GM19467 (cell line): ENCODE measurements around the gene ABCG8.

ENCODE experiments used
- ATAC-seq: cut with Tn5 transposase; IDR thresholded peaks from one replicate; pipeline ENCODE4 v1.9.1; 2021; ENCODE audit warnings: mild to moderate bottlenecking, moderate library complexity; ENCODE audit not compliant: unreplicated experiment

Gene ABCG8

GRCh38 chr2:43838560-43839267 lies at the start of gene ABCG8, which contains the start of gene ABCG5:
ABCG8 (plus strand) TSS chr2:43838971; CDS start chr2:43839054, 83 bp downstream.
ABCG5 (minus strand) TSS chr2:43838839; CDS start chr2:43838679, 160 bp downstream.
- ATAC-seq: no peak

DNA sequence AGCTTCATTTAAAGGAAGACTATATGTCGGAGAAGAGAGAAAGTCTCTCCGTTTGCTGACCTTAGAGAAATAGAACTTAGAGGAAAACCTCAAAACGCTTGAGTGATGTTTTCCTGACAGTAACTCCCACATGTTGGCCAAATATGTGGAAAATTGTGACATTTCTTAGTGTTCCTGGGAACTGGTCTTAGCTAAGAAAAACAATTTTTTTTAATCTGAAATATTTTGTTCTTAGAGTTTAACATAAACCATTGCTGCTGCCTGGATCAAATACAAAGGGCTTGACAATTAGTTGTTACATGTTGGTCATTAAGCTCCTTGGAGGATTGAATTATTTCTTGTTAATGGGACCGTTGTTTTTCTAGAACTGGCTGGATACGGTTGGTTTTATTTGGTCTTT lies 48.6 kb upstream of the ABCG8 start:
- ATAC-seq: no peak

GRCh38 chr2:43791035-43791765 lies 47.6 kb upstream of the ABCG8 start:
- no peak for ATAC-seq

- no peak for ATAC-seq
These were observed 46.1 kb upstream of the ABCG8 start for GRCh38 chr2:43792653-43793052.

- ATAC-seq: no peak
These were observed 43.8 kb upstream of the ABCG8 start for GRCh38 chr2:43794956-43795355.

GRCh38 chr2:43796206-43796605 lies 42.6 kb upstream of the ABCG8 start:
- ATAC-seq: no peak

DNA sequence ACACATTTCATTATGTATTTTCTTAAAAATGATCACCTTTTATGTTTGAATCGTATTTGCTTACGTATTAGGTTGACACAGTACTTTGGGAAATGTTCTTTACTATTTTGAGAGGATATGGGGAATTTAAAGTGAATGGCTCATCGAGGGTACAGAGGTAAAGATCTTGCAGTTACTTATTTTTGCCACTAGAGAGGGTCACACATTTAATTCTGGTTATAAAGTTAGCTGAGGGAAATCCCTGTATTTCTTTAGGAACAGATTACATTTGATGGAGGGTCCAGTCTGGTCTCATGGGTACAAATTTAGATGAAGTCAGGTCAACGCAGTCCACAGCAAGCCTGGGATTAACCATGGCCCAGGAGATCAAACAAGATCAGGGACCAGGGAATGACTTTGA lies 40.5 kb upstream of the ABCG8 start:
- ATAC-seq: no peak

DNA sequence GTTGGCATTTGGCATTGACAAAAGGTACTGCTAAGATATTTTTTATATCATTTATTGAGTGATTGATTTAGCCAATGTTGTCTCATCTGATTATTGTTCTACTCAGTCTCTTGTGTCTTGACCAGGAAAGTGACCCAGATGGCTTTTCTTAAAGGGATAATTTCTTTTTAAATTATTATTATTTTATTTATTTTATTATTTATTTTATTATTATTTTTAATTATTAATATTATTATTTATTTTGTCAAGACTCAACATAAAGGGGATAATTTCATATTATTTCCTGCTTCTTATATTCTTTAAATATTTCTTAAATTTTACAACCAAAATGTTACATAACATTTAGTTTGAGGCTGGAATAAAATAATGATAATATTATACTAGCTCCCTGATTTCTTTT lies 37.9 kb upstream of the ABCG8 start:
- ATAC-seq: no peak

DNA sequence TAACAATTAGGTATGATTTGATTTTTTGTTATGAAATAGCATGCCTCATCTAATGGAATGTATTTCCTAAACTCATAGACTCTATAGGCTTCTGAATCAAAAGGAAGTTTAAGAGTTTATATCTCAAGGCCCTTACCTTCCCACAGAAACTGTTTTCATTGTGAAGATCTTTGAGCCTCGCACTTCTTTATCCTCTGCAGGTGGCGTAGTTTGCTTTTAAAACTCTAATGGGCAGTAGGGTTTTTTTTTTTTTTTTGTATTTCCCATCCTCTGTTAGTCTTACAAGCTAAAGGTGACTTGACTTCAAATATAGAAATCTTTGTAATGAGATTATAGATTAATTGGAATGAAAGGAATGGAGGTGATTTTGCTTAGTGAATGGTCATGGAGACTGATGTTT lies 36.6 kb upstream of the ABCG8 start:
- no peak for ATAC-seq

- no peak for ATAC-seq
These were observed 35.7 kb upstream of the ABCG8 start for GRCh38 chr2:43803113-43803512.

GRCh38 chr2:43806719-43807031 lies 32.1 kb upstream of the ABCG8 start:
- ATAC-seq: no peak

- ATAC-seq: no peak
These were observed 28.3 kb upstream of the ABCG8 start for GRCh38 chr2:43810452-43810851.

DNA sequence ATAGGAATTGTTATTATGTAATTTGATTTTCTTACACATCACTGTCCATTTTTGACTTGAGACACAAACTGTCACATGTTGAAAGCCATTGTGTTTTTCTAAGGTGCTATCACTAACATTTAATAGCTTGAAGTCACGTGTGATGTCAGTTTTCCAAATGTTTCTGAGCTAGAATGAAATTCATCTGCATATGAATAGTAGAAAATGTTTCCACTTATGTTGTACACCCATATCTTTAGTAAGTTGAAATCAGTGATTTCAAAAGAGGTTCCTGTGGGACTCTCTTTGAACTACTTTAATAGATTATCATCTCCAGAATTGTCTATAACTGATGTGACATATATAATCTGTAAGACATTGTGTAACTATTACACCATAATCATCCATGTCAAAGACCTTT lies 27.9 kb upstream of the ABCG8 start:
- no peak for ATAC-seq

- ATAC-seq: no peak
These were observed 26.8 kb upstream of the ABCG8 start for GRCh38 chr2:43812006-43812405.

DNA sequence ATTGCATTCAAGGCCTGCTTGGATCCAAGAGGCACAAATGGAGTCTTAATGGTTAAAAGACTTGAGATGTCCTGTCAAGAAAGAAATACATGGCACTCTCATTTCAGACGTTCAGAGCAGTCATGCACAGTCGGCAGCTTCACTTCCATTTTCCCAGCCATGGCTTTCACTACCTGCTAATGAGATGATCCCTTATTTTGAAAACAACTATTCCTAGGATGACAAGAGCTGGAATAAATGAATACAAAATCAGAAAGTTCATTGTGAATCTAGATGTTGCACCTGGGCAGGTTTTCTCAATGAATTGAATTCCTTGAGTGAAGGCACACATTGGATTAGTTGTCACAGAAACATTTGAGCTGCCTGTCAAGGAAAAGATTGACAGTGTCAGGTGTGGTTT lies 25.8 kb upstream of the ABCG8 start:
- no peak for ATAC-seq

DNA sequence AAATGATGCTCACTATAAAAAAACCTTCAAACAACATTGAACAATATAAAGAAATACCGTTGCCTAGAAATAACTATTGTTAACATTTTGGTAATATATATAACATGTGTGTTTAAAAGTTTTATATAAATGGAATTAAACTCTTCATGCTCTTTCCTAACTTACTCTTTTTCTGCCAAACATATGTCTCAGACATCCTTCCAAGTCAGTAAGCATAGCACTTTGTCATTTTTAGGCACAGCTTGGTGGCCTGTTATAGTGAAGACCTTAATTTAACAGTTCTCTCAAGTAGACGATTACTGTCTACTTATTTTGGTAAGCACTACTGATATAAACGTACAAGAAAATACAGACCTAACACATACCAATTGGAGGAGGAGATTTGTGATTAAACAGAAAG lies 24.1 kb upstream of the ABCG8 start:
- ATAC-seq: no peak

DNA sequence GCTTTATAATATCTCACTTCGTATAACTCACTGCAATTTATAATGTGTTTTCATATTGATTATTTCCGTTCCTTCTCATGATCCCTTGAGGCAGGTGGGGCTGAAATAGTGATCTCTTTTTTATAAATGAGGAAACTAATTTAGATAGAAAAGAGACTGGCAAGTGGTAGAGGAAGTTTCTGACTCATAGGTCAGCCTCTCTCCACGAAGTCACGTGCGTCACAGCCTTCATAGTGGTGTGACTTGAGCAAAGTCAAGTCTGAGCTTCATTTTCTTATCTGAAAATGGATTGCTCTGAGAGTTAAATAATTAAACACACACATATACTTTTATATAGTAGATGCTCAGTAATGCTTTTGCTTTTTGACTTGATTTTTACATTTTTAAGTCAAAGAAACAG lies 20.0 kb upstream of the ABCG8 start:
- no peak for ATAC-seq

DNA sequence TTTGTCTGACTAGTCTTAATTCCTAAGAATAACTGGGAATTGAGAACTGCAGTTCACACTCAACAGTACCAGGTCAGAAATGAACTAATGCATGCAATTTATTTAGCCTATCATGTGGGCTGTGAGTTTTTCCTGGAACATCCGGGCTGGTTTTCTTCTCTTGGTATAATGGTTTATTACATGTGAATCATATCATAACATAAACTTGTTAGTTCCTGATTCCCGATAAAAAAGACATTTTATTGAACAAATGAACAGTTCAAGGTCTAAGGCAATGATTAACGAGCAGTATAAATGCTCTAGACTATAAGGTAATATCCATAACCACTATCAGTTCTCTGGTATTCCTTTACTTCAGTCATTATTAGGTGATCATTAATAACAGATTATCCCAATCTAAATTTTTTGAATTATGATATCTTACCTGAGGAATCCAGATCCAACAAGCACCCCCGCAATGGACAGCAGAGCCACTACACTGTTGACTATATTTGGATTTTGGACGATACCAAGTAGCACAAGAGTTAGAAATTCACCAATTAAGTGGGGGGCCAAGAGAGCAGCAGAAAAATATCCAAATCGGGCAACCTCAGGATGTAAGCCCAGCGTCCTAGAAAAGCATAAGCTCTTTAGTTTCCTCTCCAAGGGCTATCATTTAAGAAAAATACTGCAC lies 19.1 kb upstream of the ABCG8 start:
- ATAC-seq: no peak

GRCh38 chr2:43822839-43823238 lies 15.9 kb upstream of the ABCG8 start:
- ATAC-seq: no peak

GRCh38 chr2:43823751-43824150 lies 15.0 kb upstream of the ABCG8 start:
- no peak for ATAC-seq

GRCh38 chr2:43824512-43824911 lies 14.3 kb upstream of the ABCG8 start:
- no peak for ATAC-seq

DNA sequence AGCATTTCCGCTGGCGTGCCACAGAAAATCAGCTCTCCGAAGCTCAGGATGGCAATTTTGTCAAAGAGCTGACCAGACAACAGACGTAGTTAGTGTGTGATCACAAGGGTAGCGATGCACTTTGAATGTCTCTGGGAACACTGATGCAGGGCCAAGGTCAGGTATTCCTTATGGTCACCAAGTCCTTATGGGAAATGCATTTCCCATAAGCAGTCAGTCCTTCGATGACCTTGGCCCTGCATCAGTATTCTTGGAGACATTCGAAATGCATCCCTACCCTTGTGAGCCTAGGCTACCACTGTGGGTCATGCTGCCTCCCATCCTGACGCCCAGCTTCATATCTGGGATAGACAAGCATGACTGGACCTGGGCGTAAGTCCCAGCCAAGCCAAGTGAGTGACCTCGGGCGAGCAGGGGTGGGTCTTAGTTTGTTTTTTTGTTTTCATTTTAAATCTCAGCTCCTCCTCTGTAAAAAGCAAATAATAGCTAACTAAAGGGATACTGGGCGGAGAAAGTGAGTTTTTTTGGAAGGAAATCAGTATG lies 13.7 kb upstream of the ABCG8 start:
- ATAC-seq: no peak
